NCI-H748 treated with DMSO at 0.1 percent for 48 hours (cell line): Measurements from ENCODE around the gene CRB1.

Experiments used
- DNase-seq: peaks from one replicate; lab custom pipeline; 2025; lab: John Stamatoyannopoulos, UW

Gene CRB1

GRCh38 chr1:197343663-197344273 lies 75.7 kb downstream of the CRB1 start:
- DNase-seq = no peak

- no peak for DNase-seq
These were observed 83.9 kb downstream of the CRB1 start for GRCh38 chr1:197351821-197352440.

- DNase-seq = no peak
These were observed 87.4 kb downstream of the CRB1 start for GRCh38 chr1:197355248-197355995.

GRCh38 chr1:197356723-197357533 lies 88.9 kb downstream of the CRB1 start:
- DNase-seq = peak; percentile 12

GRCh38 chr1:197358959-197359358 lies 90.9 kb downstream of the CRB1 start:
- DNase-seq = no peak

- no peak for DNase-seq
These were observed 92.0 kb downstream of the CRB1 start for GRCh38 chr1:197360068-197360467.

GRCh38 chr1:197362871-197363270 lies 94.8 kb downstream of the CRB1 start:
- DNase-seq = no peak

GRCh38 chr1:197363855-197364254 lies 95.8 kb downstream of the CRB1 start:
- DNase-seq = no peak

GRCh38 chr1:197366996-197367395 lies 98.9 kb downstream of the CRB1 start:
- no peak for DNase-seq

- DNase-seq = no peak
These were observed 99.6 kb downstream of the CRB1 start for GRCh38 chr1:197367627-197368026.

GRCh38 chr1:197374428-197374827 lies 106.4 kb downstream of the CRB1 start:
- no peak for DNase-seq

- DNase-seq = no peak
These were observed 116.4 kb downstream of the CRB1 start for GRCh38 chr1:197384471-197384870.

- DNase-seq = no peak
These were observed 120.7 kb downstream of the CRB1 start for GRCh38 chr1:197388801-197389200.

GRCh38 chr1:197390856-197391255 lies 122.8 kb downstream of the CRB1 start:
- DNase-seq = no peak

GRCh38 chr1:197391303-197392226 lies 123.5 kb downstream of the CRB1 start:
- no peak for DNase-seq

- DNase-seq = no peak
These were observed 124.5 kb downstream of the CRB1 start for GRCh38 chr1:197392541-197392940.

- DNase-seq = no peak
These were observed 125.1 kb downstream of the CRB1 start for GRCh38 chr1:197393105-197393504.

- DNase-seq = no peak
These were observed 125.7 kb downstream of the CRB1 start for GRCh38 chr1:197393772-197394171.

- peak; percentile 14 for DNase-seq
These were observed 127.0 kb downstream of the CRB1 start for GRCh38 chr1:197394831-197395608.

- DNase-seq = no peak
These were observed 129.8 kb downstream of the CRB1 start for GRCh38 chr1:197397895-197398294.
